DMS79 treated with DMSO at 0.1 percent for 48 hours (cell line): Measurements from ENCODE around the gene NME2.
A peak's percentile ranks its signal among the peaks of the same experiment; 100 is the strongest.
"Not testable (repeated sequence)": the region's sequence is repeated elsewhere in the genome, so short reads cannot be mapped to it uniquely, and the experiment has no call there.

Source experiments
- DNase-seq: peaks from one replicate; lab custom pipeline; 2025; lab: John Stamatoyannopoulos, UW

NME2 gene

DNA sequence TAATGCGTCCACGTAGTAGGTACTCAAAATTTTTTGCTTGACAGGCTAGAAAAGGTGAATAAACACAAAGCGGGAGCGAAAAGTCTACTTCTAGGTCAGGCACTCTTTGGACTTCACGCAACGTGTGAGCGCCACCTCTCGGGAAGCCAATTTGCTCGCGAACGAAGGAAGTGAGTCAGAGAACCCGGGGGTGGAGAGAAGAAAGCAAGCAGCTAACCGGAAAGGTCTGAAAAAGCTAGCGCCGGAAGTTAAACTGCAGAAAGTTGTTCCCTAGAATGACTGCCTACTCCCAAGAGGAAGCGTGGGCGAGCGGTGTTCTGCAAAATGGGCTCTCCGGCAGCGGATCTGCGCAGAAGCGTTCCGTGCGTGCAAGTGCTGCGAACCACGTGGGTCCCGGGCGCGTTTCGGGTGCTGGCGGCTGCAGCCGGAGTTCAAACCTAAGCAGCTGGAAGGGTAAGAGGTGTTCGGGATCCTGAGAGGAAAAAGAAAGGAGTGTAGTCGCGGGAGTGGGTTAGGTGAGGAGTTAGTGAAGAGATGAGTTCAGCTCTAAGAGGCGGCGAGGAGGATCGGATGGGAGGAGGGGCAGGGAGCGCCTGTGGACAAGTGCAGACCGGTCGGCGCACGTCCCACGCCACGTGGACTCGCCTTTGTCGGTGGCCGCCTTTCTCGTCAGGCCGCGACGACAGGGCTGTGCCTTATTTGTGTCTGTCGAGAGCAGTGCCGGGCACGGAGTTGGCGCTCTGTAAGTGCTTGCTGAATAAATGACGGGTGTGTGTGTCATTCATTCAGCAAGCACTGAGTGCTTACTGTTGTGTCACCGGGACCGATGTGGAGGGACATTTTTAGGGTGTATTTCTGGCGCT, 12.8 kb upstream of the NME2 start, which contains the start of gene NME1:
Gene NME1 (plus strand): TSS at position 350 of the 863 bp plus-strand sequence. CDS start 2,096 bp downstream, outside the sequence.
- peak; percentile 99 for DNase-seq

DNA sequence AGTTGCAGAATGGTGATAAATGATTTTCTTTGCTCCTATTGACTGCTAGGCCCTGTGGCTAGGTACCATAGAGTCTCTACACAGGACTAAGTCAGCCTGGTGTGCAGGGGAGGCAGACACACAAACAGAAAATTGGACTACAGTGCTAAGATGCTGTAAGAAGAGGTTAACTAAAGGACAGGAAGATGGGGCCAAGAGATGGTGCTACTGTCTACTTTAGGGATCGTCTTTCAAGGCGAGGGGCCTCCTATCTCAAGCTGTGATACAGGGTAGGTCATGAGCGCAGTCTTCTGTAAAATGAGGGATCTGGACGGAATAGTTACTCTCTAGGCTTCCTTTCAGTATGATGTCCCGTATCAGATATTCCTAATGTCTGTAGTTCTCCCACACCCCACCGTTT, 12.0 kb upstream of the NME2 start:
- peak; percentile 27 for DNase-seq

DNA sequence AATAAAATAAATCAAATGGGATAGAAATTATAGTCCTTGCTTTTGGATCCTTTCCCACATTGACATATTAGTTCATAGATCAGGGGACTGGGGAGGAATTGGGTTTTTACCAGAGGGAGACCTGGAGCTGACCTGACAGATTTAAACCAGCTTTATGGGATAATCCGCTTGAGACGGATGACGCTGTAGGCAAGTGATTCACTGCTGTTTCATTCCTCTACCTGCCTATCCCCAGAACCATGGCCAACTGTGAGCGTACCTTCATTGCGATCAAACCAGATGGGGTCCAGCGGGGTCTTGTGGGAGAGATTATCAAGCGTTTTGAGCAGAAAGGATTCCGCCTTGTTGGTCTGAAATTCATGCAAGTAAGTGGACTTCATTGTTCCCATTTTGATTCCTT, 10.8 kb upstream of the NME2 start:
- no peak for DNase-seq

DNA sequence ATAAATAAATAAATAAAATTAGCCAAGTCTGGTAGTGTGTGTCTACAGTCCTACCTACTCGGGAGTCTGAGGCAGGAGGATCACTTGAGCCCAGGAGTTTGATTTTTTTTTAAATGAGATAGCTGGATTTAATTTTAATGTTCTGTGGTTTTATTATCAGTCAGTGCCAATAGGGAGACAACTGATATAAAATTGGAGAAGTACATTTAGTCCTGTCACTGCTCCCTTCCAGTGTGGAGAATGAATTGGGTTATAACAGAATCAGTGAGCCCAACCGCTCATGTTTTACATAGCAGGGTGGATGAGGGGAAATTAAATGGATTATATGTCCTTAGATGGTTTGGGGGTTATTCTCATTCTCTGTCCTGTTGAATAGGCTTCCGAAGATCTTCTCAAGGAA, 6.6 kb upstream of the NME2 start:
- DNase-seq = no peak

DNA sequence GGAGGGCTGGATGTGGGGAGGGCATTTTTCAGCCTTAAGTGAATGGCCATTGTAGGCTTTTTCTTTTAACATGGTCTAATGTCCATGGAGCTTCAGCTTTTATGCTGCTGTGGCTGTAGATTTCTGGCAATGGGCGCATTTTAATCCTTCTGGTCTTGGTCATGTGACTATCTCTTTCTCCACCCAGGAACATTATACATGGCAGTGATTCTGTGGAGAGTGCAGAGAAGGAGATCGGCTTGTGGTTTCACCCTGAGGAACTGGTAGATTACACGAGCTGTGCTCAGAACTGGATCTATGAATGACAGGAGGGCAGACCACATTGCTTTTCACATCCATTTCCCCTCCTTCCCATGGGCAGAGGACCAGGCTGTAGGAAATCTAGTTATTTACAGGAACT, 4.7 kb upstream of the NME2 start:
- no peak for DNase-seq

DNA sequence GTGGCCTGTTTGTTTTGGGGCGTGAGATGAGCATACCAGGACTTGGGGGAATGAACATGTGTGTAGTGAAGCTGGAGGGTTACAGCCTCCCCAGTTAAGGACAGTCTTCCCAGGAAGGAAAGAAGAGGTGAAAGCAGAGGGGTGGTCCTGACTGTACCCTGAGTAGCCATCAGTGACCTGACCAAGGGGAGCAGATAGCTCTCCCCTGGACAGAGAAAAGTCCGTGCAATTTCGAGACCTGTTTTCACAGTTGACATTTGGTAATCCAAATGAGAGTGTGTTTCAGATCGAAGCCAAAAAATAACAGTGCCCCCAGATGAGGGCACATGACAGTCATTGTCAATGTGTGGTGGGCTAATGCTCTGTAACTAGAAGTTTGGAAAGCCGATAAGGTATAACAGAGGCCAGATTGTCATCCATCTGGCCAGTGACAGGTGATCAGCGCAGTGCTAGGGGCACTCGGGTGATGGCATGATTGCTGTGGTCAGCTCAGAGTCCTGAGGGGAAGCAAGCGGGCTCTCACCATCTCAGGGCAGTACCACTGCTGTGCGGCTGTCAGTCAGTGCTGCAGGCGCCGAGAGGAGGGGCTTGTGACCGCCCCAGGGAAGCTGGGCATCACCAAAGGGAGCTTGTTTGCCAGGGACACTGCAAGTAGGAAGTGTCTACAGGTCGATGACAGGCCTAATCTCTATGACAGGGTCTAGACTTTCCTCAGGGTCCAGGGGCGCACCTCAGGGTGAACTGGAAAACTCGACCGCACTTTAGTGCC, 1.1 kb upstream of the NME2 start:
- no peak for DNase-seq

DNA sequence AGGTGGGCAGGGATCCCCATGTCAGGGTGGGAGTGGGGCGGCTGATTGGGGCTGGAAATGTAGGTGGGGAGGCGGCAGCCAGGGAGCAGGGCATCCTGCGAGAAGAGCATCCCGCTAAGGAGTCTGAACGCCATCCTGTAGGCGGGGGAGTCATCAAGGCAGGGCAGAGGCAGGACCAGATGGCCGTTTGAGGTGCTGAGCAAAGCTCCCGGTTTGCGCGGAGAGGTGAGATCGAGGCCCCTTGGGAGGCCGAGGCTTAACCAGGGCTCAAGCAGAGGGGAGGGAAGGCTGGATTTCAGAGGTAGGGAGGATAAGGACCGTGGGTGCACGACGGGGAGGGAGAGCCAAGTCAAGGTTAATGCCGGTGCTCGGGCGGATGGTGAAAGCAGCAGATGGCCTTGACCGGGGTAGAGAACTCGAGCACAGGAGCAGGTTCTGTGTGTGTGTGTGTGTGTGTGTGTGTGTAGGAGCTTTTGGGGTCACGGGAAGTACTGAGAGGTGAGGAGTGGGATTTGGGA, 472 bp upstream of the NME2 start:
- peak; percentile 28 for DNase-seq

DNA sequence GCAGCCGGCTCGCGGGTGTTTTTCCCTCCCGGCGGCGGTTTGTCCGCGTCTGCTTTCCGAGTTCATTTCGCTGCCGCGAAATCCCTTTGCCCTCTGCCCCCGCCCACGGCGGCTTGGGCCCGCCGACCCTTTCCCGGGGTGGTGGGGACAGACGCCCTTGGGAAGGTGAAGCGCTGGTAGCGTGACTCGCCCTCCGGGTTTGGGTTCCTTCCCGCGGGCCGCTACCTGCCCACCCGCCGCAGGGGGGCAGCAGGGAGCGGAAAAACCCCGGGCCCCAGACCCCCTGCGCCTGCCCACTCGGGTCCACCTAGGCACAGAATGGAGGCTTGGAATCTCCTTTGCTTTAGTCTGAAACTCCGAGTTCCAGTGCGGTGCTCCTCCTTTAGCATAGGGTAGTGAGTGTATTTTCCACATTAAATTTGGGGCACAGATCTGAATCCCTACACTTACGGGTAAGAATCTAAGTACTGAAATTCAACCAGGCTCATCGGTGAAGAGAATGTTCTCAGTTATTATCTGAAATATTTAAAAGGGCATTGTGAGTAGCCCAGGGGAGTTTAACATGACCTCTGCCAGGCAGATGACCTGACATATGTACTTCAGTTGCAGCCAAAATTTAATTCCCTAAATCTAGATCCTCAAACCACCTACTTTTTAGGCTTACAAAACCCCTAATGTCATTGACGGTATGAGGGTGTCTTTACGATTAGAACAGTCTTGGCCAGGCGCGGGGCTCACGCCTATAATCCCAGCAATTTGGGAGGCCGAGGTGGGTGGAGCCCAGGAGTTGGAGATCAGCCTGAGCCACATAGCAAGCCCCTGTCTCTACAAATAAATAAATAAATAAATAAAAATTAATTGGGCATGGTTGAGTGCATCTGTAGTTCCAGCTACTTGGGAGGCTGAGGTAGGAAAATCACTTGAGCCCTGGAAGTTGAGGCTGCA, 1.0 kb downstream of the NME2 start:
- peak; percentile 29 for DNase-seq

DNA sequence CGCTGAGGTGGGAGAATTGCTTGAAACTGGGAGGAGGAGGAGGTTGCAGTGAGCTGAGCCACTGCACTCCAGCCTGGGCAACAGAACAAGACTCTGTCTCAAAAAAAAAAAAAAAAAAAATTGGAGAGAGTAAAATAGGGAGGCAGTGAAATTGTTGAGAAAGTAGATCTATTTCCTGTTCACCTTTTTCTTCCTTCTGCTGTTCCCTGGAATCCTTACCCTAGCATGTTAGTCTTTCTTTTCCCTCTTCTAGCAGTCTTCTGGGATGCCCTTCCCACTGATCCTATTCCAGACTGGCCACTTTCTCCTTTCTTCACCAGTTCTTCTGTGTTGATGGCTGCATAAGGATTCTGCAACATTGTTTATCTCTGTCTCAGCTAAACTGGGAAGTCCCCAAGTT, 3.1 kb downstream of the NME2 start:
- no peak for DNase-seq

DNA sequence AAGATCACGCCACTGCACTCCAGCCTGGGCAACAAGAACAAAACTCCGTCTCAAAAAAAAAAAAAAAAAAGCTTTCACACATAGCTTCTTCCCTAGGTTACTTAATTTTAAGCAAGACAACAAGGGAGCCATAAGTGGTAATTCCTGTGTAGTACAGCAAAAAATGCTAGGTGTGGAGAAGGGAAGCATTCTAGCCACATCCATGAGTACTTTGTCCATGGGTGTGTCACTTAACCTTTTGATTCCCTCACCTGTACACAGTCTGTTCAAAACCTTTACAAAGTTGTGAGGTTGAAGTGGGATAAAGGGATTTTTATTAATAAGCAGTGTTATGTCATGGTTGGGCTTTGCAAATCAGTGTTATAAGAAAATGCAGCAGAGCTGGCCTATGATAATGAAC, 4.5 kb downstream of the NME2 start:
- no peak for DNase-seq

DNA sequence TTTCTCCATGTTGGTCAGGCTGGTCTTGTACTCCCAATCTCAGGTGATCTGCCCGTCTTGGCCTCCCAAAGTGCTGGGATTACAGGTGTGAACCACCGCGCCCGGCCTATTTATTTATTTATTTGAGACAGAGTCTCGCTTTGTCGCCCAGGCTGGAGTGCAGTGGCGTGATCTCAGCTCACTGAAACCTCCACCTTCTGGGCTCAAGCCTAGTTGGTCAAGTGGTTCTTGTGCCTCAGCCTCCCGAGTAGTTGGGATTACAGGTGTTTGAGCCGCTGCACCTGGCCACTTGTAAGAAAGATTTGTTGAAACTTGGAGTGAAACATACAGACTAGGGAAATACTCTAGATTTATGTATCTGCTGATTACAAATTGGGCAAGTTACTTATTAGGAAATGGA, 5.8 kb downstream of the NME2 start:
- DNase-seq = not testable (repeated sequence)

DNA sequence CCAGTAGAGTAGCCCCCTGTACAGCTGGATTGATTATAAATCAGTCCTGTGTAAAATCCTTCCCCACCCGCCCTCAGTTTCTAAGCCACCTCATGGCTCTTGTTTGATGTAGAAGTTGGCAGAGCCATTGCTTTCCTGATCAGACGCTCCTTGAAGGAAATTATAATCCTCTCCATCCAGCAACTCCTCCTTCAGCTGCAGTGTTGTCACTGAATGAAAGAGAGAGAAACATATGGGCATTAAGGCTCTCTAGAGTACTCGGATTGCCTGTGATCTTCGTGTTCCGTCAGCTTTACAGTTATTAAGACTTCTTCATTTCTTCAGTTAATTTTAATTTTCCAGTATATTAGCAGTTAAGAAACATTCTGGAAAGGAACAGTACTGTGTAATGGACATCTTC, 14.3 kb downstream of the NME2 start:
- DNase-seq = no peak

DNA sequence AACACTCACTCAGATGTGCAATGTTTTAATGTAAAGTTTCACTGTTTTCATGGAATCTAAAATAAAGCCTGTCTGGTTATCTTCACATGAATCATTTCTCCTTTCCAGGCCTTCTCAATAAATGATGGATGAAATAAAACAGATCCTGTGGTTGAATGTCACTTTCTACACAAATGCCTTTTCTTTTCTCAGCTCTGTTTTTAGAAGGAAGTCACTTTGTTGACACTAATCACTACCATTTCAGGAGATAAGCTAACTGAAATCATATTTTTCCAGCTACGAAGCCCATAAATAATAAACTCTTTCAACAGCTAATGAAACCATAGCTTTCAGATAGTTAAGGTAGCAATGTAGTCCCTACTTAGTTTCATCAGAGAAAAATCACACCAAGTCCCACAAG, 17.9 kb downstream of the NME2 start:
- no peak for DNase-seq

DNA sequence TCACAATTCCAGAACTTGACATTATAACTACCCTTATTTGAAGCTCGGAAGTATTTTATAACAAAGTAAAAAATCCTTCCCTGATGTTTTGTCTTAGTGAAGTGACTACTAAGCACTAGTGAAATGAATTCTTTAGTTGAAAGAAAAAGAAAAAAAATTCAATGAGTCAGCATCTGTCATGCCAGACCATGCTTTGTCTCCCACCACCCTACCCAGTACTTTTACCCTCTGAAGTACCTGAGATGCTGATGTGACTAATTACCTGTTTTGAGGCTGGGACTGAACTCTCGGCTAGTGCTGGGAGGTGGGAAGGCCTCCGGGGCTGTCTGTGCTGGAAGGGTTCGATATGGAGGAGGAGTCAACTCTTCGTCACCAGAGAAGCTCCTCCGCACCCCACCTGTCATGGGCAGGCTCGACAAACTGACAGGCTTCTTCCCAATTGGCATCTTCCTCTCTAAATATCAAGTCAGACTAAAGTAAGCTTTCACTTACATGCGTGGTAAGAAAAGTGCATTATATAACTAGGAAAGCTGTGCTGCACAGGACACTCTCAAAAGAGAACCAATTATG, 19.6 kb downstream of the NME2 start:
- DNase-seq = no peak

DNA sequence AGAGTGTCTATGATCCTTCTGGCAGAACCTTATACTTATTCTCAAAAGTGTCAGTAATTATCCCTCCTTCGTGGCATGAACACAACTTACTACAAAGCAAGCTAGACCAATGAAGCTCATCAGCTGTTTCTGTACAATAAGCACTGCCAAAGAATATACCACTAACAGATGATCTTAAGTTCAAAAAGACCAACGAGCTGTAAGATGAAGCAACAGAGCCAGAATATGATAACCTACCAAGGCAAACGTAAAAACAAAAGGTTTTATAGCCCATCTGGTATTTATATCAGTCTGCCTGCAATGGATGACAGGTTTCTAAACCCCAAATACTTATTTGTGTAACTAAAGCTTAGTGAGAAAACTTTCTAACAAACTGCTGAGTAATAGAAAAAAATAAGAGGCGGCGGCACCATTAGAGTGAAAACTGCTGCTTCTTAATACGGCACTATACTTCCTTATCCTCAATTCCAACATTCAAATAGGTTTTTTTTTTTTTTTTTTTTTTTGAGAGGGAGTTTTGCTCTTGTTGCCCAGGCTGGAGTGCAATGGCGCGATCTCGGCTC, 22.1 kb downstream of the NME2 start:
- no peak for DNase-seq

DNA sequence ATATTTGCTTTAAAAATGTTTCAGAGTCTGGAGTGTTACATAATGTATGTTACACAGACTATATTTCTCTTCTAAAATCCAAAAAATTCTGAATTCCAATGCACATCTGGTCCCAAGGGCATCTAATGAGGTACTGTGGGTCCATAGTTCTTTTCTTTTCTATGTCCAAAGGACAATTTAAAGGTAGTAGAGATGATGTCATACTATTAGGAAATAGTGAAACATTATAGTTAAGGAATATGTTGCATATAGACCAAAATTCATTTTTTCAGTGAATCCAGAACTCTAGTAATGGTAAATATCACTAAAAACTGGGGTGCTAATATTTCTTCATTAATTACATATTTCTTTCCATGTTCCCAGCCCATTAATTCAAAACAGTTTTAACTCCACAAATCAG, 23.0 kb downstream of the NME2 start:
- no peak for DNase-seq

DNA sequence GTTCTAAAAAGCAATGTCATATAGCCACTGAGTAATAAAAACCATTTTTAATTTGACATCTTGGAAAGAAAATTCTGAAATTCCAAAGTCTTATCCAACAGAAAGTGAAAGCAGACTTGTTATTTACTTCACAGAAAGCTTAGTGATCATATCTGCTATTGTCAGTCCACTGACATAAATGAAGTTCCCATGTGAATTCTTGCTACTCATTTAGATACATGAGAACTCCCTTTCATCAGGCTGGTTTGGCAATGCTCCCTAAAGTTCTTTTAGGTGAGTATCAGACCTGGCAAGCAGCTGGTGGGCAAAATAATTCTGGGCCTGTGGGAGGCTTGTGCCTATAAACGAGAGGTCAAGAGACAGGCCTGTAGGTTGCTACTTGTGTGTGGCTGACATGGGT, 23.4 kb downstream of the NME2 start:
- DNase-seq = no peak

DNA sequence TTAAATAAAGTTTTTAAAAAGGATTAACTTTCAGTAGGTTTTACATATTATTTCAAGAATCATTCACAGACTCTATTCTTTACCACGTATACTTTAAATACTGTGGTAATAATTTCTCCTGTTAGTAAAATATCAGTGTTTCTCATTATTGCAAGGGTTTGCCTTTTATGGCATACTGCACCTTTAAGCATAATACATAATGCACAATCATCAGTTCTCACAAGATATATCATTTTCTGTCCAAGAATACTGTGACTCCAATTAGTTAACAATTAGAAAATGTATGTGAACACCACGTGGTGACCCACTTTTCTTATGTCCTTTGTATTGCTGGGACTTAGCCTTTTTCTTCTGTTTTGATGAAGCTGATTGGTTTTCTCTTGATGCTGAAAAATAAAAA, 25.7 kb downstream of the NME2 start:
- DNase-seq = no peak

DNA sequence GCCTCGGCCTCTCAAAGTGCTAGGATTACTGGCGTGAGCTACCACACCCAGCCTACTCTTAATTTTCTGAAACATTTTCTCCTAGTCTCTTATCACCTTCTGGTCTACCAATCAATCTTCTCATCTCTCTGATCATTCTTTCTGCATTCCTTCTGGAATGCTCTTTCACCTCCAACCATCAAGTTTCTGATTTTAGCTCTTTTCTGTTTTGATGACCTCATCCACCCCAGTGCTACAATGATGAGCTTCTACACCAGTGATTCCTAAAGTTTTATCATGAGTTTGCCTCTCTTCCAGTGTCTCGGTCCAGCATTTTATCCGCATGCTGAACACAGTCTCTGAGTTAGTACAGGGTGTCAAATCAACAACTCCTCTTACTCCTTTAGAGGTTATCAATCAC, 31.5 kb downstream of the NME2 start:
- DNase-seq = no peak

DNA sequence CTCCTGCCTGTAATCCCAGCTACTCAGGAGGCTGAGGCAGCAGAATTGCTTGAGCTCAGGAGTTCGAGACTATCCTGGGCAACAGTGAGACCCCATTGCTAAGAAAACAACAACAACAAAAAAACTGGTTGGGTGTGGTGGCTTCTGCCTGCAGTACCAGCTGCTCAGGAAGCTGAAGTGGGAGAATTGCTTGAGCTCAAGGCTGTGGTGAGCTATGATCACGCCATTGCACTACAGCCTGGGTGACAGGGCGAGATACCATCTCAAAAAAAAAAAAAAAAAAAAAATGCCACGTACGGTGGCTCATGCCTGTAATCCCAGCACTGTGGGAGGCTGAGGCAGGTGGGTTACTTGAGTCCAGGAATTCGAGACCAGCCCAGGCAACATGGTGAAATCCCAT, 34.1 kb downstream of the NME2 start:
- DNase-seq = no peak

DNA sequence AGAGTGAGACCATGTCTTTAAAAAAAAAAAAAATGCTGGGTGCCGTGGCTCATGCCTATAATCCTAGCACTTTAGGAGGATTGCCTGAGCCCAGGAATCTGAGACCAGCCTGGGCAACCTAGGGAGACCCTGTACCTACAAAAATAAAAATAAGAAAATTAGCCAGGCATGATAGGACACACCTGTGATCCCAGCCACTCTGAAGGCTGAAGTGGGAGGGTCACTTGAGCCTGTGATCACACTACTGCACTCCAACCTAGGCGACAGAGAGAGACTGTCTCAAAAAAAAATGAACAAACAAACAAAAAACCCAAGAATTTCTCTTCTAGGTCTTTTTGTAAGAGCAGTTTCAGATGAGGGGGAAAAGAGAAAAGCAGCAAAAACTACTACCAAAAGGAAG, 34.6 kb downstream of the NME2 start:
- DNase-seq = no peak
